HG03575 (cell line): ENCODE data around the gene PFDN5.

ENCODE experiments used
- ATAC-seq: cut with Tn5 transposase; IDR thresholded peaks from one replicate; pipeline ENCODE4 v1.9.1; 2021; ENCODE audit not compliant: unreplicated experiment, insufficient number of reproducible peaks, low FRiP score; ENCODE audit errors: extremely low read depth

The PFDN5 gene

DNA sequence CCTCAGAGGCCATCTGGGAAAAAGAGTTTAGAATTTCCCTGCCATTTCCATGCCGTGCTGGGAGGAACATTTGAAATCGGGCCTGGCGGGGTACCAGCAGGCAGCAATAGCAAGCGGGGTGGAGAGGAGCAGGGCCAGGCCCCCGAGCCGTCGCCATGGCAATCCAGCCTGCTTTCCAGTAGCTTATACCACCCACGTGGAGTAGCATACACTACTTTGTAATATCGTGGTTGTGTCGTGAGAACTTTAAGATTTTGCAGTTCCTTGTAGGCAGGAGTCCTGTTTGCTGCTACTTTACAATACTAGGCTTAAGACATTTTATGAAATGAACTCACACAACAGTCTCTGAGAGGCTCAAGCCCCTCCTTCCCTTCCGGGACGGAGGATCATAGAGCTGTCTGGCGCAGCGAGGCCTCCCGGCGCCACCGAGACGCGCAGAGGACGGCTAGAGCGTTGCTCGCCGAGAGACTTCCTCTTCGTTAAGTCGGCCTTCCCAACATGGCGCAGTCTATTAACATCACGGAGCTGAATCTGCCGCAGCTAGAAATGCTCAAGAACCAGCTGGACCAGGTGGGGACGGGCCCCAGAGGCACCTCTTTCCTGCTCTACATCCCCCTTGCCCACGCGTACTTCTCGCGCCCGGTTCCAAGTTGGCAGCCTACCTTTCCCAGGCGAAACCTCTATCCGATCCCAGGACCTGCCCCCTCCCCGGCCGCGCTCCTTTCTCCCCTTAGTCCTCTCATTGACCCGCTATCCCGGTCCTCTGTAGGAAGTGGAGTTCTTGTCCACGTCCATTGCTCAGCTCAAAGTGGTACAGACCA, at the start of gene PFDN5:
Gene PFDN5, plus strand, starts transcription at position 473 of the 821 bp plus-strand sequence. Its CDS starts 26 bp downstream, at position 499.
- ATAC-seq, result peak; percentile 56

DNA sequence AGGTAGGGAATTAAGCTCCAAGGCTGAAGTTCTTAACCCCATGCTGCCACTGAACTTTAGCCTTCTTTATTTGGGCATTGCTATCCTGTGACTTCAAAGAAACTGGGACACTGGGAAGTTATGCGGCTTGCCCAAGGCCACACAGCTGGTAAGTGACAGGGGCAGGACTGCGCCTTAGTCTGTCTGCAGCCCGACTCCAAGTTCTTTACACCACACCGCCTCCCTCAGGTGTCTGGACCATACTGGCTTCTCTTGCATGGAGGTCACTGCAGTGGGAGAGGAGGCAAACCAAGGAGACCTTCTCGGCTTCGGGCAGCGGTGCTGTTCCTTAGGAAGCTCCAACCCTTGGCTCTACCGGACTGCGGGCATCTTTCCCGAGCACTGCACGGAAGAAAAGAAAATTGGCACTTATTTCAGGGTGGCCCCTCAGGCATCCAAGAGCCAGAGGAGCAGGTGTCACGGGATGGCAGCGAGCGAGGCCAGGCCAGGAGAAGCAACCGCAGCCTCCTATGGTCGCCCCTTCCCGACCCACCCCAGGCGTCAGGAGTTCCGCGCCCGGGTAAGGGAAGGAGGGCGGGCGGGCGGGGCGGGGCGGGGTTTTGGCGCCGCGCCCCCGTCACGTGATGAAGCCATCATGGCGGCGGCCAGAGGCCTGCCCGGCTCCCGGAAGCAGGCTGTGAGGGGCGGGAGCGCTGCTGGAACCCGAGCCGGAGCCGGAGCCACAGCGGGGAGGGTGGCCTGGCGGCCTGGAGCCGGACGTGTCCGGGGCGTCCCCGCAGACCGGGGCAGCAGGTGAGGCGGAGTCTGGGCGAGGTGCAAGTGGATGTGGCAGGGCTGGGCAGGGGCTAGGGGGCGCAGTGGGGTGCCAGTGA, 43.6 kb upstream of the PFDN5 start:
- no peak for ATAC-seq

DNA sequence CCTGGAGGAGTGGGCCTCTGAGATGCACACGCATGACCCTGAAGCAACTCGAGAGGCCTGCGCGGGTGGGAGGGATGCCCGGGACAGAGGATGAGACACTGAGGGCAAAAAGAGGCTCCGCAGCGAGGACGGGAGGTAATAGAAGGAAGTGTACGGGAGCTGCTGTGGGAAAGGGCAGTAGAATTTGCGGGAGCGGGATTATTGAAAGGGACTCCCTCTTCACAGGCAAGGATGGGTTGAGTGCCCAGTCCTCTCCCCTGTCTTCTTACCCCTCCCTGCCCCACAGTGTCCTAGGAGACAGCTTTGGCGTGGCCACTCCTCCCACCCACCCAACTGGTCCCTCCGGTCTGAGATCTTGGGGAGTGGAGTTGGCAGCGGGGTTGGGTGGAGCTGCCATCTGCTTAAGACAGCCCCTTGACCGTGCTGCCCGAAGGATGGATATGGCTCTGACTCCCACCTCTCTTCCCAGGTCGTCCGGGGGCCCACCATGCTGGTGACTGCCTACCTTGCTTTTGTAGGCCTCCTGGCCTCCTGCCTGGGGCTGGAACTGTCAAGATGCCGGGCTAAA, 42.9 kb upstream of the PFDN5 start:
- ATAC-seq, result no peak

DNA sequence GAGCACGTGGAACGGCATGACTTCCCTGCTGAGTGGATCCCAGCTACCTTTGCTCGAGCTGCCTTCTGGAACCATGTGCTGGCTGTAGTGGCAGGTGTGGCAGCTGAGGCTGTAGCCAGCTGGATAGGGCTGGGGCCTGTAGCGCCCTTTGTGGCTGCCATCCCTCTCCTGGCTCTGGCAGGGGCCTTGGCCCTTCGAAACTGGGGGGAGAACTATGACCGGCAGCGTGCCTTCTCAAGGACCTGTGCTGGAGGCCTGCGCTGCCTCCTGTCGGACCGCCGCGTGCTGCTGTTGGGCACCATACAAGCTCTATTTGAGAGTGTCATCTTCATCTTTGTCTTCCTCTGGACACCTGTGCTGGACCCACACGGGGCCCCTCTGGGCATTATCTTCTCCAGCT, 42.0 kb upstream of the PFDN5 start:
- no peak for ATAC-seq

DNA sequence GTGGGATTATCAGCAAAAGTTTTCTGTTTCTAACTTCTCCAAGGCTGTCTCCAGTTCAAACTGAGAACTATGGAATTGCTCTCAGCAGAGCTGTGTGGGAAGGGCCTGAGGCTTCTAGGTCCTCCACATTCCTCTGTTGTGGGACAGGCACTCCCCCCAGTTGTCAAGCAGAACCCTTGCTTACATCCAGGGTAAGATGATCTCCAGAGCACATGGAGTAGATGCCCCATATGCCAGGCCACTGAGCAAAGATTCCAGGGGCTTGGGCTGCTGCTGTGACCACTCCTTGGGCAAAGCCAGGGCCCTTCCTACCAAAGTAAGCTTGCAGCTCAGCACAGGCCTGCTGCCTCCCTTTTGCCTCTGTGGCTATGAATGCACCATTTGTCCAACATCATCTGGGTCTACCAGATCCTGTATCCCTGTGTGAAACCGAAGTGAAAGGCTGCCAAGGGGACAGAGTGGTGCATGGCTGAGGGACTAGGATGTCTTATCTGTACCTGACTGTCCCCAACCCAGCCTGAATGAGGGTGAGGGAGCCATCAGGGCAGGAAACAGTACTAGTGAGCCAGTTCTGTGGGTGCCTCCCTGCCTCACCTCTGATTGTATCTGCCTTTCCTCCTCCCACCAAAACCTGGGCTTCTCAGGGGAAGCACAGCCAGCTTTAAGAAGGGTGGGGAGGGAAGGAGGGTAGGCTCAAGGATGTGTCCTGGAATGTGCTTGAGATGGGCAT, 40.4 kb upstream of the PFDN5 start:
- ATAC-seq, result no peak

DNA sequence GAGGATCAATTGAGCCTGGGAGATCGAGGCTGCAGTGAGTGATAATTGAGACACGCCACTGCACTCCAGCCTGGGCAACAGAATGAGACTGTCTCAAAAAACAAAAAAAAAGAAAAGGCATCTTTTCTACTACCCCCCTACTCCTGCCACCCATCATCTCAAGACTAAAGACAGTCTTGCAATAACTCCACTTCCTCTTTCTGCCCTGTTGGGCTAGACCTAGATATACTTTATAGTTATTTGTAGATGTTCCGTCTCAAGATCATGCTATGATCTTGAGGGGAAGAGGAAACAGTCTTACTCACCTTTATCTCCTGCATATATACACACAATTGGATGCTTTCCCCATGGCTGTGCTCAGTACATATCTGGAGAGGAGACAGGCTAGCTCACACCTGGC, 39.3 kb upstream of the PFDN5 start:
- no peak for ATAC-seq

DNA sequence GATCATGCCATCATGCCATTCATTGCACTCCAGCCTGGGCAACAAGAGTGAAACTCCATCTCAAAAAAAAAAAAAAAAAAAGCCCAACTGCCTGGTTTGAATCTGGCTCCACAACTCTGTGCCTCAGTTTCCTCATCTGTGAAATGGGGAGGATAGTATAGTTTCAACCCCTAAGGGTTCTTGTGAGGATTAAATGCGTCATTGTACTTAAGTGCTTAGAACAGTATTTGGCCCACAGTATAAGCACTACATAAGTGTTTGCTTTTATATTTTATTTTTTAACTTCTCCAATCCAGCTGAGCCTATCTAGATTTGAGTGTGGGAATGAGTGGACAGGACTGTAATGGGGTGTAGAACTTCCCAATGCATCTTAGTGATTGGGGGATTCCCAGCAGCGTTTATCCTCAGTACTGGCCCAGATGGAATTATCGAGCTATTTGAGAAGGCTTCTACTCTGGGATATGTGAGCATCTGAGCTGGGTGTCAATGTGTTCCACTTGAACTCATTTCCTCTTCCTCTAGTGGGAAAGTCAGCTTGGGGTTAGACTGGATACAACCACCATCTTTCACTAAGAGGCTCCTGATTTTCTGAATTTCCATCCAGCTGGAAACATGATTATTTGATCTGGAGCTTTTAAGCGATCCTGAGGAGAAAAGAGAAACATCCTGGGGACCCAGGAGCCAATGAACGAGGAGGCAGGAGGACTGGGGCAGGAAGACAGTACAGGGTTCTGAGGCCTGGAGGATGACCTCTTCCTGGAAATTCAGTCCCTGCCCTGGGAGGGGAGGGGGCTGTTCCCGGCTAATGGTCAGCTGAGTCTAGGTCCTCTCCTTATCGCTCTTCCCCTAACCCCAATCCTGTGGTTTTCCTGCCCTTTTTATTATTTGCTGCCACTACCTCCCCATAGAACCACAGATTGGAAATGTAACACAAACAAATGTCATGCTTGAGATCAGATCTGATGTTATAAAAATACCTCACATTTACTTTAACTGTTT, 36.5 kb upstream of the PFDN5 start:
- ATAC-seq, result no peak

DNA sequence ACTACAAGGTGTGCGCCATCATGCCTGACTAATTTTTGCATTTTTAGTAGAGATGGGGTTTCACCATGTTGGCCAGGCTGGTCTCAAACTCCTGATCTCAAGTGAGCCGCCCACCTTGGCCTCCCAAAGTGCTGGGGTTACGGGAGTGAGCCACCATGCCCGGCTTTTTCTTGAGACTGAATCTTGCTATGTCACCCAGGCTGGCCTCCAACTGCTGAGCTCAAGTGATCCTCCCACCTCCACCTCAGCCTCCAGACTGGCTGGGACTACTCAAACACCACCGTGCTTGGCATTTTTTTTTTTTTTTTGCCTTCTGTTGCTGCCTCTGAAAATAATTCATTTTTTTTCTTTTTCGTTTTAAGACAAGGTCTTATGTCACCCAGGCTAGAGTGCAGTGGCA, 35.5 kb upstream of the PFDN5 start:
- no peak for ATAC-seq

DNA sequence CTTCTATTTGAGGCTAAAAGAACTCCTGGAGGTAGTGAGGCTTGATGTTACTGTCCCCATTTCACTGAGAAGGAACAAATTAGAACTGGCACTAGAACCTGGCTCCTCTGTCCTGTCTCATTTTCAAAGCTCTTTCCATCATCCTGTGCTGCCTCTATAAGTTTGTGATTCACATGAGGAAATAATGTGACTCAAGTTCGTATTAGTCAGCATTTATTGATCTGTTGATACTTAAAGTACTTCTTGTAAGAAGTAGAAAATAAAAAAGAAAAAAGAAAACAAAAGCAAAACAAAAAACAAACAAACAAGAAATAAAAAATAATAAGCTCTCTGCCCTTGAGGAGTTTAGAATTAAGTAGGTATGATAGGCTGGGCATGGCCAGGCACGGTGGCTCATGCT, 29.6 kb upstream of the PFDN5 start:
- no peak for ATAC-seq

DNA sequence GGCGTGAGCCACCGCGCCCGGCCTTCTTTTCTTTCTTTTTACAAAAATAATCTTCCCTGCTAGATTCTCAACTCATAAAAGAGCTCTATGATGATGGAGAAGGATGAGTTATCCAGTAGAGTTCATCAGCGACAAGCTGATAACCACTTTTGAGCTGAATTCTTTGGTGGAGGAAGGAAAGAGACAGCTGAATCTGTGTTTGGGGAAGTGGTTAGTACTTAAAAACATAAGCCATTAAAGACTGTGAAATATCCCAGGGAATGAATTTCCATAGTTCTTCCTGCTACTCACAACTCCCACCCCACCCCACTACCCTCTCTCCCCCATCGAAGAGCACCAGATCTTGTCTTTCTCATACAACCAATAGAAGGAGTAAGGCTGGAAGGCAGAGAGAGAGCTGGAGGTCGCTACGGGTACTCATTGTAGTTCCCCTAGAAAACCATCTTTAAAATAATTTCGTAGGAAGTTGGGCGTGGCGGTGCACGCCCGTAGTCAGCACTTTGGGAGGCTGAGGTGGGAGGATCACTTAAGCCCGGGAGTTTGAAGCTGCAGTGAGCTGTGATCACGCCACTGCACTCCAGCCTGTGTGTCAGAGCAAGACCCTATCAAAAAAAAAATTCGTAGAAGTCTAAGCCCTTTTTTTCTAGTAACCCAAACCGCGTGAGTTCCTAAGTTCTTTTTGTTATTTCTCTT, 27.9 kb upstream of the PFDN5 start:
- no peak for ATAC-seq

DNA sequence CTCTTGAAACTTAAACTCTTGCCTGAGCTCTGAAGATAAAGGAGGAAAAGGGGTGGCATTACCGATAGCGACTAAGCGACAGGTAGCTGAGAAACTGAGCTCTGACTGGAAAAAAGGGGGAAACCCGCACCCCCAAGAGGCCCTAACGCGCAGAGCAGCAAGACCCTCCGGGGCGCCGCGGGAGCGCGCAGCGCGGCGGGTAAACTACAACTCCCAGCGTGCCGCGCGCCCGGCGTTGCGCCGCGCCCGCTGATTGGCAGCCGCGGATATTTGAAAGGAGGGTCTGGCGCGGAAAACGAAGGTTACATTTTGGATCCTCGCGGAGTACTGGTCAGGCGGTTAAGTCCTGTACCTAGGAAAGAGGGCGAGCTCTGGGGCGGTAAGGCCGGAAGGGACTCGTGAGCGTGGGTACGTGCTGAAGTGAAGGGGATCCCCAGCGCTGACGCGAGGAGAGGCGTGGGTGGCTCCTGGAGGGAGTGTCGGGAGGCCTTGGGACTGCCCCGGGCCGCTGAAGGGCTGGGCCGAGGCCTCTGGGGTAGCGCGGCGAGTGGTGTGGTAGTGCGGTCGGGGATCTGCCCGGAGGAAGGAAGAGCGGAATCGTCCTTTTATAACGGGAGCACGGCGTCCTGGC, 27.2 kb upstream of the PFDN5 start, which contains the start of gene ESPL1:
Gene ESPL1, plus strand, starts transcription at position 301 of the 631 bp plus-strand sequence. CDS start 468 bp downstream, outside the sequence.
- ATAC-seq, result no peak

DNA sequence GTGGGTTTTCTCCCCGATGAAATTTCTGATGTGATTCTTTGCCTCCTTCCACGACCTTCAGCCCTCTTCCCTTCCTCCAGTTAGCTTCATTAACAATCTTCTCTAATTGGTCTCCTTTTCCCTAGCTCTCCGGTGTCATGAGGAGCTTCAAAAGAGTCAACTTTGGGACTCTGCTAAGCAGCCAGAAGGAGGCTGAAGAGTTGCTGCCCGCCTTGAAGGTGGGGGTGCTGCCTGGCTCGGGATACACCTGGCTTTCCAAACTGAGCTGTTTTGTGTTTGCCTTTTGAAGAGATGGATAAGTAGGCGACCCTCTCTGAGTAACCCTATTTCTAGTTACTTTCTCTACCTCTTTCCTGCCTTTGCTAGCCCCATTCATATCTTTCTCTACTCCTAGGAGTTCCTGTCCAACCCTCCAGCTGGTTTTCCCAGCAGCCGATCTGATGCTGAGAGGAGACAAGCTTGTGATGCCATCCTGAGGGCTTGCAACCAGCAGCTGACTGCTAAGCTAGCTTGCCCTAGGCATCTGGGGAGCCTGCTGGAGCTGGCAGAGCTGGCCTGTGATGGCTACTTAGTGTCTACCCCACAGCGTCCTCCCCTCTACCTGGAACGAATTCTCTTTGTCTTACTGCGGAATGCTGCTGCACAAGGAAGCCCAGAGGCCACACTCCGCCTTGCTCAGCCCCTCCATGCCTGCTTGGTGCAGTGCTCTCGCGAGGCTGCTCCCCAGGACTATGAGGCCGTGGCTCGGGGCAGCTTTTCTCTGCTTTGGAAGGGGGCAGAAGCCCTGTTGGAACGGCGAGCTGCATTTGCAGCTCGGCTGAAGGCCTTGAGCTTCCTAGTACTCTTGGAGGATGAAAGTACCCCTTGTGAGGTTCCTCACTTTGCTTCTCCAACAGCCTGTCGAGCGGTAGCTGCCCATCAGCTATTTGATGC, 26.4 kb upstream of the PFDN5 start:
- no peak for ATAC-seq

DNA sequence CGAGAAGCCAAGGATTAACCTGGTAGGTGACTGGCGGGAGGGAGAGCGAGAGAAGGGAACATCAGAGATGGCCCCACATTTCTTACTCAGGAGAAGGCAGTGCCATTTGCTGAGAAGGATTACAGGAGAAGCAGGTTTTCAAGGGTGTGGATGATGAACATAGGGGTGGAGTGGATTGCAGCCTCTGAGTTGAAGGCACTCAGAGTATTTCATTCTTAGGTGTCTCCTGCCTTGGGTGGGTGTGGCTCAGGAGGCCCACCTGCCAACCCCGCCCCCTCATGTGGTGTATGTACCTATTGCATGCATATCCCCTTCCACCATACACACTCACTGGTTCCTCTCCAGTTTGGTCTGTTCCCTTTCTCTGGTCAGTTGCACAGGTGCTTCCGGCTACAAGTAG, 20.9 kb upstream of the PFDN5 start:
- ATAC-seq, result no peak

DNA sequence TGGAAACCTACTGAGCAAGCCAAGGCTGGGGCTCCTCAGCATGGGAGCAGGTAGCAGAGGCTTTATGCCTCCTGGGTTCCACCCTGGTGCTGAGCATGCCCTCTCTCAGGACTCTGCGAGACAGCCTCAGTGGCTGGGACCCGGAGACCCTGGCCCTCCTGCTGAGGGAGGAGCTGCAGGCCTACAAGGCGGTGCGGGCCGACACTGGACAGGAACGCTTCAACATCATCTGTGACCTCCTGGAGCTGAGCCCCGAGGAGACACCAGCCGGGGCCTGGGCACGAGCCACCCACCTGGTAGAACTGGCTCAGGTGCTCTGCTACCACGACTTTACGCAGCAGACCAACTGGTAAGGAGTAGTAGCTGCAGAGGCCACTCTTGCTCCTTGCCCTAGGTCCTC, 18.8 kb upstream of the PFDN5 start:
- no peak for ATAC-seq

DNA sequence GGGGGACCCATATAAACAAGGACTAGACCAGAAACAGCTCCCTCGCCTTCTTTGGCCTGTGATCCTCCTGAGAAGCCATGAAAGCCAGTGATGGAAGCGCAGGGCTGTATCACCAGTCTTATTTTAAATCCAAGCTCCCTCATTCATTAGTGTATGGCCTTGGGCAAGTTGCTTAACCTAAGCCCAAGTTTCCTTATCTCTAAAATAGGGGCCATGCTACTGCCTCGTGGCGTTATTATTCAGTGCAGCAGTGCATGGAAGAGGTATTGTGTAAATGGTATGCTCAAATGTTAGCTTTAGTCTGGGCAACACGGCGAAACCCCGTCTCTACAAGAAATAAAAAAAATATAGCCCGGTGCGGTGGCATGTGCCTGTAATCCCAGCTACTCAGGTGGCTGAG, 17.4 kb upstream of the PFDN5 start:
- ATAC-seq, result no peak

DNA sequence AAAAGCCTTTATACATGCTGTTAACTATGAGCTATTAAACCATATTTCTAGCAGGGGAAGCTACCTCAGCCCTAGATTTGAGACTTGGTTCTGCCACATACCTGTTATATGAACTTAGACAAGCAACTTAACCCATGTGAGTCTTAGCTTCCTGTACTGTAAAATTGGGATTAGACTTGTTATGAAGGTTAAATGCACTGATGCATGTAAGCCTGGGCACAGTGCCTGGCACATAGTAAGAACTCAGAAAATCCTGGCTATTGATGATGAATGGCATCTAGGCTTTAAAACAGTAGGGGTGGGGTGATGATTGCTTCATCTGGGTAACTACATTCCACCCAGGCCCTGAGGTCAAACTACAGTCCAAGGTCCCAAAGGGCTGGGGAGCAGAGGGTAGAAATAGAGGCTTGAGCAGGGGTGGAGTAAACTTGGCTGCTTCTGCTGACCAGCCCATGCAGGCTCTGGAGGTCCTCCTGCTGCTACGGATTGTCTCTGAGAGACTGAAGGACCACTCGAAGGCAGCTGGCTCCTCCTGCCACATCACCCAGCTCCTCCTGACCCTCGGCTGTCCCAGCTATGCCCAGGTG, 16.0 kb upstream of the PFDN5 start:
- ATAC-seq, result no peak
